Activated CD8-positive, alpha-beta memory T cell treated with anti-CD3 and anti-CD28 coated beads for 36 hours (primary cell): ENCODE measurements around the gene EDDM13. TPM values are rescaled to one million over a fixed set of nuclear protein-coding genes. Genes with fewer than 3 reads are reported as not detected.
"Not testable (repeated sequence)": the region's sequence is repeated elsewhere in the genome, so short reads cannot be mapped to it uniquely, and the experiment has no call there.

ENCODE experiments used
- CTCF ChIA-PET: fragments of 350-600 bp; sonication (Branson Sonifier 250); formaldehyde crosslinking; loops from one replicate; lab custom pipeline; 2021; ENCODE audit warnings: antibody characterized with exemption; lab: Charles Lee
- POLR2A ChIA-PET: fragments of 350-600 bp; sonication (Branson Sonifier 250); formaldehyde crosslinking; loops from one replicate; lab custom pipeline; 2021; ENCODE audit warnings: antibody characterized with exemption; lab: Charles Lee
- total RNA-seq, 2 experiments: library from RNA; stranded (reverse); gene quantifications; one replicate each; pipeline ENCODE4 v1.2.3, GENCODE V29; 2021

The EDDM13 gene
- total RNA-seq, 2 experiments from 2014 or later = 0.42 to 0.72 TPM

DNA sequence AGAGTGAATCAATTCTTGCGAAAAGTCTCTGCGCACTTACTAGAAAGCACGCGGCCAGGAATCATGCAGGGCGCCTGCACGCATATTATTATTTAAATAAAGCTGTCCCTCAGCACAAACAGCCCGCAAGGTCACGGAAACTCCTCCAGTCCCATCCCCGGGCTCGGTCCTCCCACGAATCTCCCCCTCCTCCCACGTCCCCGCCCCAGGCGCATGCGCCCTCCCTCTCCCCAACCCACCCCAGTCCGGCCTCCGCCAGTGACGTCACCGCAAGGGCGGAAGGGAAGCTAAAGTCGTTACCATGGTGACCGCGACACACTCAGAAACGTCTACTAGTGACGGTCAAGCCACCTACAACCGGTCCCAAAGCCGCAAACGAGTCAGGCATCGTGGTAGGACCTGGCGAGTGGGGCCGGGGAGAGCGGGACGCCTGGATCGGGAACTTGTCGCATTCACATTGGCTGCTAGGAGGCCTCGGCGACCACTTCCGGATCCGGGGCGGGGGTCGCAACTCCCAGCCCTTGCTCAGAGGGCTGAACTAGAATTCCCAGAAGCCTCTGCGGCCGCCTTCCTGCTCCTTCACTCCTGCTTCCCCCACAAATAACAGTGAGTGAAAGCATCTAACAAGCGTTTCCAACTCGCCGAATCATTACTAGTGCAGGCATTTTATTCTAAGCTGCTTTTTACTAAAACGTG is 42.0 kb downstream of the EDDM13 start, which contains the start of gene ZSCAN5A:
TSS of gene ZSCAN5A (minus strand) at position 459 of the 696 bp plus-strand sequence. CDS start 89,793 bp downstream, outside the sequence.
- CTCF ChIA-PET = interaction anchor here (0.8 to 1.4 kb wide), 4 partner anchors 16 to 248 kb away, joined by 3 read pairs; no protein-coding TSS in a partner anchor
- POLR2A ChIA-PET = interaction anchor here (0.6 to 1.2 kb wide), 3 partner anchors 173 to 1038 kb away, joined by 4 to 8 read pairs (median 4); partner anchors contain the start of genes ZNF444 and ZNF787

DNA sequence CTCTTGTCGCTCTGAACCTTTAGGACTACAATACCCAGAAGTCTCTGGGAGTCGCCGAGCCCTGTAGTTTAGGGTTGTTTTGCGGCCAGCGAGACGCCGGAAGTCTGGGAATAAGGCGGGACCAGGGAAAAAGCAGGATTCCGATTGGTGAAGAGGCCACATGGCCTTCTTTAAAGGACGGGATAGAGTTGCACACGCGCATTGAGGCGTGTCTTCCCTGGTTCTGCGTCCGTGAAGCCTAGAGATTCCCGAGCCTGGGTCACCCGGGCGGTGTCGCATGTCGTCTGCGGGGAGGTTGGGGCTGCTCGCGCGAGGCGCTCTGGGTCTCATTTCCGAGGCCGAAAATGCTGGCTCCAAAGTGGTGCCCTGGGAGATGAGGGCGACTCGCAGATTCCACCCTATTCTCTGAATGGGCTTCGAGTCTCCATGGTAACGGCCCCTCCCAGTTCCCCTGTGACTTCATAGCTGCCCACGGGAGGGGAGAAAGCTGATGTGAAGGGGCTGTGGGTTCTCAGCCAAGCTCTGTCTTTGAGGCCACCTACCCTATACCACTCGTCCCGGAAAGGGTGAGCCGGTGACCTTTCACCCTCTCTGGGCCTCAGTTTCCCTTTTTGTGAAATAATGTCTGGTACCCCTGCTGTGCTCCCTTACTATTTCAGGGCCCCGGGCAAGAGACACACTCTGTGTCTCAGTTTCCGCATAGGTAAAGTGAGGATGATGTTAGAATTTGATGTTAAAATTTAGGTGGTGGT is 42.7 kb downstream of the EDDM13 start:
- CTCF ChIA-PET = interaction anchor here (1.0 kb wide), 2 partner anchors 18 to 30 kb away, joined by 3 read pairs; no protein-coding TSS in a partner anchor
- POLR2A ChIA-PET = interaction anchor here (0.6 to 1.2 kb wide), 2 partner anchors 174 to 194 kb away, joined by 4 read pairs; partner anchors contain the start of genes ZNF444 and ZNF787

DNA sequence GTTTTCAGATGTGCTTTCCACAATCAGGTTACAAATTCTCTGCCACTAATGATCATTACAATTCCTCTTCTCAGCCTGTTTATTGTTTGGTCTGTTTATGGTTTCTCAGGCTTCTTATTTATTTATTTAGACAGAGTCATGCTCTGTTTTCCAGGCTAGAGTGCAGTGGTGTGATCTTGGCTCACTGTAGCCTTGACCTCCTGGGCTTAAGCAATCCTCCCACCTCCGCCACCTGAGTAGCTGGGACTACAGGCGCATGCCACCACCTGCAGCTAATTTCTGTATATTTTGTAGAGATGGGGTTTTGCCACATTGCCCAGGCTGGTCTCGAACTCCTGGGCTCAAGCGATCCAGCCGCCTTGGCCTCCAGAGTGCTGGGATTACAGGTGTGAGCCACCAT is 44.2 kb downstream of the EDDM13 start:
- ChIA-PET POLR2A (no interaction called here), CTCF (no interaction called here)

DNA sequence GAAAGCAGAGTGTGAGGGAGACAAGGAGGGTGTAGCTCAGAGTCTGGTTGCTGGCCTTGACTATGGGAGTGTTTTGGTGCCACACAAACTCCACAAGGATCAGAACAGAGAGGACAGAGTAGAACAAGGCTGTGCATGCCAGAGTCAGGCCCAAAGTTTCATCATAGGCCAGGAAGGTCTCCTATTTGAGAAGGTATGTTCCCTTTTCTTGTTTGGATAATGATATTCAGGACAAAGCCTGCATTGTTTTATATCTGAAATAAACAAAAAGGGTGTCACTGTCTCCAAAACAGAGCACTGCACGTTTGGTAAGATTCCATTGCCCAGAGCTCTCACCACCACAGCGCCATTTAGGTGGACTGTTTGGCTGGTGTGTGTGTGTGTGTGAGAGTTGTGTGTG is 45.2 kb downstream of the EDDM13 start:
- CTCF ChIA-PET = no interaction called here

DNA sequence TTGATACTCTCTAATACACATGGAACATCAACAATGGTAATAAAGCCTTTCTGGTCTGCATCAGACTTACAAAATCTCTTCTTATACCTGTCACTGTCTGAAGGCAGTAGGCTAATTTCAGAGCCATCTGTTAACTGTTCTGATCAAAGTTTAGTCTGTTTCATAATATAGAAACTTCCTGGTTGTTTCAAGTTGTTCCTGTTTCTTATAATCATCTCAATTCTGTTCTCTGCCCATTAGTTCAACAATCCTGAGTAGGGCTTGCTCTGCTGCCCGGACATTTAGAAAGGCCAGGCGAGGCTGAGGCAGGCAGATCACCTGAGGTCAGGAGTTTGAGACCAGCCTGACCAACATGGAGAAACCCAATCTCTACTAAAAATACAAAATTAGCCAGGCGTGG is 47.4 kb downstream of the EDDM13 start:
- CTCF ChIA-PET = no interaction called here
- POLR2A ChIA-PET = no interaction called here

More for the DNA sequence above, 45.2 kb downstream of the EDDM13 start:
- POLR2A ChIA-PET = no interaction called here

DNA sequence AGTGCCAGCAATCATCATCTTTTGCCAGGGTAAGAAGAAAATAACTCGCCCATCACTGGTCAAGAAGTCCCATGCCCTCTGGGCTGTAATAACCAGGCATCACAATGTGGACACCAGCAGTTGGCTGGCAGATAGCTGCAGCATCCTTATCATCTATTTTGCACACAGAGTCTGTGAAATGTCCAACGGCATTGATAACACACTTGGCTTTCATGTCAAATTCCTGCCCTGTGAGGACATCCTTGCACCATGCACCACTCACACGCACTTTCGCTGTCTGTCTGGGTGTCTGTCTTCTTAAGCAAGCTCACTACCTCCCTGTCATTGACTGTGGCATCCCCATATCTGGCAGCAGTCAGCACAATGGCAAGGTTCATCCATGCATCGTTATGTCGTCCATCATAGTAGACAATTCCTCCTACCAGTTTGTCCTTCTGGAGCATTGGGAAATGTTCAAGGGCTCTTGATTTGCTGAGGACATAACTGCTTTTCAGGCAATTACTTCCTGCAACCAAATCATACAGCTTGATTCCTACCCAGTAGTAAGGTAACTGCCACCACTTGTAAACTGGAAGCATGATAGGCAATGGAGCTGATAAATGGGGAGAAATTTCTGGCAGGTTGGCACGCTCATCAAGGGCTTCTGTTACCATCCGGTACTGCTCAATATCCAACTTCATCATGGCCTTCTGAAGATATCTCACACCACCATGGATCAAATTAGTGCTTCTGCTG is 48.9 kb downstream of the EDDM13 start:
- POLR2A ChIA-PET = no interaction called here

DNA sequence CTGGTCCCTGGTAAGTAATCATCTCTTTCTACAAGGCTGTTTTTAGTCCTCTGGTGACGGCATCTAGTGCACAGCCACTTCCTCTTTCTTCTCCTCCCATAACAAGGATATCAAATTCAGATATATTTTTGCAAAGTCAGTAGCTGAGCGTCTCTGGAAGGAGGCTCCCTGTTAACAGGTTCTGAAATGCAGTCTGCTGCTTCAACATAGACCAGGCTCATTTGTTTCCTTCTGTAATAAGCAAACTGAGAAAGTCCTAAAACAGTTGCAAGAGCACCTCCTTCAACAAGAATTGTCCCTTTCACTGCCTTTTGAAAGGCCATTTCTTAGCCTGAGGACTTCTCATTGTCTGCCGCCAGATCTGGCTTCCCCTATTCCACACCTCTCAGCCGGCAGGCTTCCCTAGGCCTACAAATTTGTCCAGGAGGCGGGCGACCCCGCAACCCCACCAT is 49.5 kb downstream of the EDDM13 start:
- ChIA-PET CTCF (interaction anchor here (0.9 kb wide), 1 partner anchor 69 kb away, joined by 4 read pairs; no protein-coding TSS in a partner anchor), POLR2A (no interaction called here)

More for the DNA sequence above, 48.9 kb downstream of the EDDM13 start:
- CTCF ChIA-PET = interaction anchor here (0.9 kb wide), 1 partner anchor 68 kb away, joined by 4 read pairs; no protein-coding TSS in a partner anchor

DNA sequence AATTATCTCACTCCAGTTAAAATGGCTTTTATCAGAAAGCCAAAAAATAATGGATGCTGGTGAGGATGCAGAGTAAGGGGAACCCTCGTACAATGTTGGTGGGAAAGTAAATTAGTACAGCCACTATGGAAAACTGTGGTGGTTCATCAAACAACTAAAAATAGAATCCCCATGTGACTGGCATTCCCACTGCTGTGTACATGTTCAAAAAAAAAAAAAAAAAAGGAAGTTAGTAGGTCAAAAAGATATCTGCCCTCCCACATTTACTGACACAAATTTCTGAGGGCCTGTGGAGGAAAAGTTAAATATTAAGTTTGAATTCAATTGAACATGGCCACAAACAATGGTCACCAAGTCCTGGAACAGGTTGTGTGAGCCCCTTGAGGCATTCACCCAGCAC is 51.9 kb downstream of the EDDM13 start:
- CTCF ChIA-PET = no interaction called here
- POLR2A ChIA-PET = no interaction called here

DNA sequence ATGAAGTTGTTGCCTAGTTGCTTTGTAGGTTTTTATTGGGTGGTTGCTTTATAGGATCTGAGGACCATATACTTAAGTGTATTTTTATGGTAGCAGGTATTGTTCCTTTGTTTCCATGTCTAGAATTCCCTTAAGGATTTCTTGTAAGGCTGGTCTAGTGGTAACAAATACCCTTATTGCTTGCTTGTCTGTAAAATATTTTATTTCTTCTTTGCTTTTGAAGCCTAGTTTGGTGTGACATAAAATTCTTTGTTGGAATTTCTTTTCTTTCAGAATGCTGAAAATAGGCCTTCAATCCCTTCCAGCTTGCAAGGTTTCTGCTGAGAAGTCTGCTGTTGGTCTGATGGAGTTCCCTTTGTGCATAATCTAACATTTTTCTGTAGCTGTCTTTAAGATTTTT is 60.1 kb downstream of the EDDM13 start:
- ChIA-PET CTCF (interaction anchor here (0.7 to 1.7 kb wide), 3 partner anchors 19 to 78 kb away, joined by 3 to 23 read pairs (median 4); no protein-coding TSS in a partner anchor), POLR2A (no interaction called here)

DNA sequence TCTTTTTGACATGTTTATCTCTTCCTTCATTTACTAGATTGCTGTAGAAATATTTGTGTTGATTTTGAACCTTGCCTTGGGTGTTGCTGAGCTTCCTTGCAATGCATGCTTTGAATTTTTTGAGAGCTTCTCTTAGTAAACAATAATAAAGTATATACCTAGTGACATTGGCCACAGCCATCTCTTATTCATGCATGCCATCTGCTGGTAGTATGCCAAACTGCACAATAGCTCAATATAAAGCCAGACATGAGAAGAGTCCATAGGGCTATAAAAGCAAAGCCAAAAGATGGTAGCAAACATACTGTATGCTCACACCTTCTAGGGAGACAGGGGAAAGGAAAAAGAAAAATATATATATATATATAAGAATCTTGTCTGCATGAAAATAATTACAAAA is 61.0 kb downstream of the EDDM13 start:
- POLR2A ChIA-PET = no interaction called here
- CTCF ChIA-PET = interaction anchor here (0.6 to 1.7 kb wide), 12 partner anchors 10 to 267 kb away, joined by 3 to 23 read pairs (median 3); no protein-coding TSS in a partner anchor

DNA sequence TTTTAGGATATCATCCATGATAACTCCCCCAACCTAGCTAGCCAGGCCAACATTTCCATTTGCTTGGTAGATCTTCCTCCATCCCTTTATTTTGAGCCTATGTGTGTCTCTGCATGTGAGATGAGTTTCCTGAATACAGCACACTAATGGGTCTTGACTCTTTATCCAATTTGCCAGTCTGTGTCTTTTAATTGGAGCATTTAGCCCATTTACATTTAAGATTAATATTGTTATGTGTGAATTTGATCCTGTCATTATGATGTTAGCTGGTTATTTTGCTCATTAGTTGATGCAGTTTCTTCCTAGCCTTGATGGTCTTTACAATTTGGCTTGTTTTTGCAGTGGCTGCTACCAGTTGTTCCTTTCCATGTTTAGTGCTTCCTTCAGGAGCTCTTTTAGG is 62.8 kb downstream of the EDDM13 start:
- CTCF ChIA-PET, POLR2A ChIA-PET: not testable (repeated sequence)

DNA sequence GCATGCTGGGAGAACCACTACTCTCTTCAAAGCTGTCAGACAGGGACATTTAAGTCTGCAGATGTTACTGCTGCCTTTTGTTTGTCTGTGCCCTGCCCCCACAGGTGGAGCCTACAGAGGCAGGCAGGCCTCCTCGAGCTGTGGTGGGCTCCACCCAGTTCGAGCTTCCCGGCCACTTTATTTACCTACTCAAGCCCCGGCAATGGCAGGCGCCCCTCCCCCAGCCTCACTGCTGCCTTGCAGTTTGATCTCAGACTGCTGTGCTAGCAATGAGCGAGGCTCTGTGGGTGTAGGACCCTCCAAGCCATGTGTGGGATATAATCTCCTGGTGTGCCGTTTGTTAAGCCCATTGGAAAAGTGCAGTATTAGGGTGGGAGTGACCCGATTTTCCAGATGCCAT is 64.5 kb downstream of the EDDM13 start:
- CTCF ChIA-PET, POLR2A ChIA-PET: not testable (repeated sequence)

DNA sequence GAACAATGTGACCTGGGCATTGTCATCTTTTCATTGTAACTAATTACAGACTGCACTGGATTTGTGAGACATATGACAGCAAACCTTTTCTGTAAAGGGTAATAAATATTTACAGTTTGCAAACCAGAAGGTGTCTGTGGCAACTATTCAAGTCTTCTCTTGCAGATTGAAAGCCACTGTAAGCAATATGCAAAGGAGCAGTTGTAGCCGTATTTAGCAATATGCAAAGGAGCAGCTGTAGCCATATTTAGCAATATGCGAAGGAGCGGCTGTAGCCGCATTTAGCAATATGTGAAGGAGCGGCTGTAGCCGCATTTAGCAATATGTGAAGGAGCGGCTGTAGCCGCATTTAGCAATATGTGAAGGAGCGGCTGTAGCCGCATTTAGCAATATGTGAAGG is 66.5 kb downstream of the EDDM13 start:
- CTCF ChIA-PET = interaction anchor here (1.0 kb wide), 1 partner anchor 29 kb away, joined by 3 read pairs; no protein-coding TSS in a partner anchor
- POLR2A ChIA-PET = not testable (repeated sequence)

DNA sequence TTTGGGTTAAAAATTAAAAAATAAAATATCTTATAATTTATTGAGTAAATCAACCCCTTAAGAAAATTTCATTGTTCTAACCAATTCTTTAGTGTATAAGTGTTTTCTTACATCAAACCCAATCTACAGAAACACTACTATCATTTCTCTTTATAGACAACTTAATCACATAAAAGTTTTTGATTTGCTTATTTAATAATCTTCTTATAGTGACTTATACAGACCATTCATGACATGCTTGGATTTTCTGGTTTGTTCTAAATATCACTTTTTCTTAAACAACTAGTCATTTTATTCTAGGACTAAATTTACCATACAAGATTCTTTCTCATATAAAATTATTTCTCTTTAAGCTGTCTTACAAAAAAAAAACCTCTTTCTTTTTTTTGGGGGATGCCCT is 69.4 kb downstream of the EDDM13 start:
- POLR2A ChIA-PET = no interaction called here
- CTCF ChIA-PET = no interaction called here

DNA sequence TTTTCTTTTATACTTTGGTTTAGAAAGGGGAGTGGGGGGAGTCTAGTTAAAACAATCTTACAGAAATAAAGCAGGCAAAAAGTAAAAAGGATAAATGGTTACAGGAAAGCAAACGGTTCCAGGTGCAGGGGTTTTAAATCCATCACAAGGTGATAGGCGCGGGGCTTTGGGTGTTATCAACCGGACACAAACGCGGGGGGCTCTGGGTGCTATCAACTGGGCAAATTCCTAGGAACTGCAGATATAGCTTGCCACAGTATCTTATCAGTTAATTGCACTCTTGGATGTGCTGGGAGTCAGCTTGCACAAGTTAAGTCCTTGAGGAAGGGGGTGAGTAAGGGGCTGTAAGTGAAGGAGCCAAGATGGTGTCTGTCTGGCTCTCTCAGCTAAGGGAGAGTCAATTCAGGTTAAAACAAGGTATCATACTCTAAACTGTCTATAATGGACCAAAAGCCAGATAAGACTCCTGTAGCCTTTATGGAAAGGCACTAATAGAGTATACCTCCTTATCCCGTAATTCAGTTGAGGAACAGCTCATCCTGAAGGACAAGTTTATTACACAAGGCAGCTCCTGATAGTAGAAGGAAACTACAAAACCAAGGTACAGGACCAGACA is 74.7 kb downstream of the EDDM13 start:
- POLR2A ChIA-PET = interaction anchor here (0.5 kb wide), 1 partner anchor 205 kb away, joined by 3 read pairs; no protein-coding TSS in a partner anchor
- CTCF ChIA-PET = interaction anchor here (0.6 kb wide), 1 partner anchor 95 kb away, joined by 4 read pairs; no protein-coding TSS in a partner anchor

DNA sequence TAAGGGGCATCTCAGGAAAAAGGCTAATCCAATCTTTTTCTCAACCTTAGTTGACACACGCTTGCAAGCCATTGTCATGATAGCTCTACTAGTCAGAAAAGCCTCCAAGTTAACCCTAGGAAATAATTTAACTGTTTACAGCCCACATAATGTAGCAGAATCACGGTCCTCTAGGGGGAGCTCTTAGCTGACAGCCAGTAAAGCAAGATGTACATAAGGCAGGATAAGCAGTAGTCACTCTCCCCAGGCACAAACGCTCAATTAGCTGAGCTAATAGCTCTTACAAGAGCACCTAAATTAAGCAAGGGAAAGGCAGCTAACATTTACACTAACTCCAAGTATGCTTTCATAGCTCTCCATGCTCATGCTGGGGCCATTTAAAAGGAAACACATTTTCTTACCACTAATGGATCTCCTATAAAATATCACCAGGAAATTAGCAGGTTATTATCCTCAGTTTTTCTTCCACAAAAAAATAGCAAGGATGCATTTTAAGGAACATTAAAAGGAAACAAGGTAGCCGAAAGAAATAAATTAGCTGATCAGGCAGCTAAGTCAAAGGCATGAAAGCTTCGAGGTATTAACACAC is 75.8 kb downstream of the EDDM13 start:
- POLR2A ChIA-PET = no interaction called here

DNA sequence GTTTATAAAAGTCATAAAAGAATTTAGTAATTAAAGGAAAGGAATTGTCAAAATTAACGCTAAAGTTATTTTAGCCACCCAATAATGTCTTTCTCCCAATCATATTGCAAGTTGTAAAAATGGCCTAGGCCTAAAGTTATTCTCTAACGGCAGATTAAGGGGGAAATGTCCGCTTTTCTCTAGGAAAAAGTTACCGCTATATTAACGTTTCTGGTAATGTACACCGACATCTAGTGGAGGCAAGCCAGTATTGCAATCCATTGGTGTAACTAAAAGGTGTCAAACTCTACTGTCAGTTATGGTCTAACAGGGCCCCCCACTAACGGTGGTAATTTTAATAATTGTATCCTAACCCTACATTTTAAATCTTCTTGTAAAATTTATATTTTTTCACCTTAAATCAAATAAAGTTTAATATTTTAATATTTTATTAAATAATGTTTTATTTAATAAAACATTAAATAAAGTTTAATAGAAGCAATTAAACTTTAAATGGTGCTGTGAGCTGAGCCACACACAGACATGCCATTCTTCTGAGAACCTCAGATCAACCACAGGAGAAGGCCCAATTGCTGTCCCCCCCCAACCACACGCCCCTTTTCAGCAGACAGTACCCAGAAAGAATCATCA is 78.0 kb downstream of the EDDM13 start:
- ChIA-PET POLR2A (no interaction called here), CTCF (no interaction called here)

More for the DNA sequence above, 75.8 kb downstream of the EDDM13 start:
- CTCF ChIA-PET = interaction anchor here (1.0 kb wide), 1 partner anchor 173 kb away, joined by 4 read pairs; the partner anchor contains the start of gene GALP

DNA sequence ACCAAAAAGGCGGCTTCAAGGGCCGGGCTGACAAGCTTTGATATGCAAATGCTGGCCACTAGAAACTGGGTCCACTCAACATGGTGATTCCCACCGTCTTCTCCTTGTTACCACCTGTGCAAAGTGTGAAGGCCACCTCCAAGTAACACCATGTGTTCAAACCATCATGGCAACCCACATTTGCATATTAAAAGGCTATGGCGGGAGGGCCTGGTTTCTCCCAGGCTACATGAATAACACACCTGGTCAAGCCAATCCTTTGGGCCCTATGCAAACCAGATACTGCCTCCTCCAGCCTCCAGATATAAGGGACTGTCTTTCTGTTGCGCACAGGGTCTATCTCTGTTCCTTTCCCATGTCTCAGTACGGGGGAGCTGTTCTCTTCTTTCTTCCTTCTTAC is 78.7 kb downstream of the EDDM13 start:
- ChIA-PET CTCF (no interaction called here), POLR2A (no interaction called here)
